ENCODE data around the gene CPED1.

- no peak for TF ChIP-seq CTCF (IDR thresholded peaks at IDR 0.05)
- TF ChIP-seq ZFX (IDR thresholded peaks at IDR 0.05; ENCODE audit: borderline replicate concordance) = no peak
These were observed 94.8 kb downstream of the CPED1 start for GRCh38 chr7:121083138-121083789.

Data from 22Rv1 (cell line).